Endothelial cell of umbilical vein (primary cell): ENCODE results near the gene SPEN. TPM values are rescaled to one million over a fixed set of nuclear protein-coding genes. Genes with fewer than 3 reads are reported as not detected.

Experiments used
- BruUV-seq: library from RNA; stranded (reverse); fragments of 400-500 nt; replicated peaks from 2 replicates; lab custom pipeline; 2021; lab: Mats Ljungman, UMichigan
- CTCF ChIA-PET: fragments of 300-600, 350-600 bp; sonication (Branson Sonifier 250); formaldehyde crosslinking; loops from one replicate; lab custom pipeline; 2021; ENCODE audit warnings: antibody characterized with exemption, inconsistent platforms; lab: Charles Lee
- POLR2A ChIA-PET: fragments of 300-600, 350-600 bp; sonication (Branson Sonifier 250); formaldehyde crosslinking; loops from one replicate; lab custom pipeline; 2021; ENCODE audit warnings: antibody characterized with exemption, inconsistent platforms; lab: Charles Lee
- DNase-seq: peaks from one replicate; pipeline ENCODE4 v3.0.0-alpha.2; 2011; ENCODE audit warnings: low read depth, low spot score
- FAIRE-seq: peaks from 2 replicates; lab custom pipeline; 2011; peaks lifted over from hg19 to GRCh38; lab: Jason Lieb, UNC
- H2AFZ ChIP-seq: 2 replicates; pipeline ENCODE4 v1.6.0; 2012; ENCODE audit warnings: low read depth, low read length, control low read depth, inconsistent platforms
- H3K27ac ChIP-seq: 2 replicates; pipeline ENCODE4 v1.5.1; 2011; ENCODE audit warnings: low read depth, mild to moderate bottlenecking, control low read depth, low read length, moderate library complexity; ENCODE audit not compliant: insufficient read depth
- H3K27me3 ChIP-seq, 2 experiments: 2 replicates each; pipeline versions ENCODE4 v1.6.0 to v1.6.1; 2011; ENCODE audit warnings: low read length in 2 of 2, mixed read lengths in 1 of 2; ENCODE audit not compliant: control insufficient read depth in 2 of 2, insufficient read depth in 2 of 2
- H3K36me3 ChIP-seq, 2 experiments: 2 replicates in 1 of 2; 3 replicates in 1 of 2; pipeline ENCODE4 v1.5.1; 2011; ENCODE audit warnings: low read length in 2 of 2, mild to moderate bottlenecking in 1 of 2, moderate library complexity in 1 of 2; ENCODE audit not compliant: control insufficient read depth in 2 of 2, insufficient read depth in 2 of 2; ENCODE audit errors: extremely low read depth in 1 of 2
- H3K4me1 ChIP-seq: 3 replicates; pipeline ENCODE4 v1.5.1; 2011; ENCODE audit warnings: mild to moderate bottlenecking, low read length; ENCODE audit not compliant: control insufficient read depth, insufficient read depth; ENCODE audit errors: extremely low read depth
- H3K4me2 ChIP-seq: 2 replicates; pipeline ENCODE4 v1.6.1; 2011; ENCODE audit warnings: low read length, control low read depth, mixed read lengths; ENCODE audit not compliant: insufficient read depth
- H3K4me3 ChIP-seq, 3 experiments: fragments of 200-600 bp in 1 of 3; sonication (generic), shearing (Covaris generic) in 1 of 3; replicated peaks in 1 of 3; 2 replicates each; pipeline ENCODE4 v1.5.1; 2011 to 2016; ENCODE audit warnings: control low read depth in 3 of 3, low read length in 3 of 3, mild to moderate bottlenecking in 2 of 3, inconsistent platforms in 1 of 3, low read depth in 1 of 3, moderate library complexity in 1 of 3; ENCODE audit not compliant: insufficient read depth in 1 of 3
- H3K79me2 ChIP-seq: 2 replicates; pipeline ENCODE4 v1.6.0; 2012; ENCODE audit warnings: low read length, inconsistent platforms; ENCODE audit not compliant: control insufficient read depth, insufficient read depth
- H3K9ac ChIP-seq: replicated peaks from 2 replicates; pipeline ENCODE3; 2011; ENCODE audit warnings: low read length, control low read depth; ENCODE audit not compliant: insufficient read depth; ENCODE audit errors: extremely low read depth
- H3K9me1 ChIP-seq: replicated peaks from 3 replicates; pipeline ENCODE4 v1.6.0; 2011; ENCODE audit warnings: mild to moderate bottlenecking, low read length; ENCODE audit not compliant: control insufficient read depth, insufficient read depth; ENCODE audit errors: extremely low read depth
- H3K9me3 ChIP-seq: replicated peaks from 2 replicates; pipeline ENCODE4 v1.5.1; 2012; ENCODE audit warnings: low read length, inconsistent platforms; ENCODE audit not compliant: control insufficient read depth, insufficient read depth
- H4K20me1 ChIP-seq: replicated peaks from 2 replicates; pipeline ENCODE3; 2011; ENCODE audit warnings: mild to moderate bottlenecking, low read length; ENCODE audit not compliant: control insufficient read depth, insufficient read depth; ENCODE audit errors: extremely low read depth
- EZH2 ChIP-seq: IDR thresholded peaks from 2 replicates; pipeline ENCODE4 v1.6.1; 2012; ENCODE audit warnings: borderline replicate concordance, low read depth, mild to moderate bottlenecking, moderate library complexity, low read length, inconsistent platforms; ENCODE audit not compliant: severe bottlenecking
- JUN ChIP-seq: IDR thresholded peaks from 2 replicates; pipeline ENCODE4 v1.6.1; 2011; ENCODE audit warnings: borderline replicate concordance, low read depth; ENCODE audit not compliant: insufficient read length, insufficient read depth
- MYC ChIP-seq: IDR thresholded peaks from one replicate; pipeline ENCODE4 v1.6.1; 2011; ENCODE audit warnings: mild to moderate bottlenecking, low read depth, low read length
- POLR2A ChIP-seq: IDR thresholded peaks from 2 replicates; pipeline ENCODE4 v1.6.1; 2012; ENCODE audit warnings: low read depth, mild to moderate bottlenecking, control low read depth, low read length
- POLR2AphosphoS5 ChIP-seq: IDR thresholded peaks from 2 replicates; pipeline ENCODE4 v1.6.1; 2012; ENCODE audit warnings: low read depth, mild to moderate bottlenecking, control low read depth, low read length, moderate library complexity; ENCODE audit not compliant: insufficient read depth
- dilution Hi-C: fragments of 300-500 bp; cut with MboI; formaldehyde crosslinking; loops from one replicate; pipeline ENCODE4 v1.15.0; 2019; ENCODE audit warnings: low sequenced_read_pairs; ENCODE audit not compliant: extremely low pct_ligation_motif_present
- intact Hi-C: fragments of 100-400 bp; cut with micrococcal nuclease; formaldehyde crosslinking; loops from one replicate; pipeline ENCODE4 v1.10.0; 2022
- polyA plus RNA-seq, 4 experiments: library from polyadenylated mRNA; depleted of rRNA in 3 of 4; stranded (reverse) in 3 of 4; unstranded in 1 of 4; fragments of >200 nt; gene quantifications; 2 replicates each; pipeline versions ENCODE4 v1.2.1 to v1.2.3, GENCODE V29; 2011 to 2012; ENCODE audit warnings: missing spikeins in 1 of 4
- total RNA-seq: library from RNA; stranded (reverse); gene quantifications from 2 replicates; pipeline ENCODE4 v1.2.3, GENCODE V29; 2021
- TF ChIP-seq, protein P1 (sequence below), 2 donors: IDR thresholded peaks; 1 replicate in 1 of 2; 2 replicates in 1 of 2; pipeline ENCODE4 v1.5.1; 2011; ENCODE audit warnings: low read length in 2 of 2, mild to moderate bottlenecking in 2 of 2, moderate library complexity in 2 of 2, control low read depth in 1 of 2, inconsistent platforms in 1 of 2, low read depth in 1 of 2; ENCODE audit not compliant: insufficient read depth in 1 of 2; ENCODE audit errors: extremely low read depth in 1 of 2

The SPEN gene
- total and polyA plus RNA-seq, 2 donors (not counting 3 experiments of a cell fraction or from before 2014, with no cell fraction given): 9.3 to 44.4 TPM

DNA sequence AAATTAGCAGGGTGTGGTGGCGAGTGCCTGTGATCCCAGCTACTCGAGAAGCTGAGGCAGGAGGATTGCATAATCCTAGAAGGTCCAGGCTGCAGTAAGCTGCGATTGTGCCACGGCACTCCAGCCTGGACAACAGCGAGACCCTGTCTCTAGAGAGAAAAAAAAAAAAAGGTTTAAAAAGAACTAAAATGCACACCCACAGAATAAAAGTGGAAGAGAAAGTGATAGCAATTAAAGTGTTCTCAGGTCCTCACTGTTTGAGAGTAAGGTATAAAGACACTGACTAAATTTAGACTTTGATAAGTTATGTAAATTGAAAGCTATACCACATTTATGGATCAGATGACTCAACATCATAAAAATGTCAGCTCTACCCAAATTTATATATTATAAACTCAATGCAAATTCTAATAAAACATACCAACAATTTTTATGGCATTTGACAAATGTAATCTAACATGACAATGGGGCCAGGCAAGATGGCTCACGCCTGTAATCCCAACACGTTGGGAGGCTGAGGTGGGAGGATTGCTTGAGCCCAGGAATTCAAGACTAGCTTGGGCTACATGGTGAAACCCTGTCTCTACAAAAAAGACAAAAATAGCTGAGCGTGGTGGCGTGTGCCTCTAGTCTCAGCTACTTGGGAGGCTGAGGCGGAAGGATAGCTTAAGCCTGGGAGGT is 116.6 kb downstream of the SPEN start:
- H3K4me1 ChIP-seq: peaks cover 16% of the 10 kb centered on the region
- POLR2A ChIA-PET: no interaction called here
- no peak for TF ChIP-seq POLR2A
- H3K9me1 ChIP-seq: no peaks in the 10 kb centered on the region
- H4K20me1 ChIP-seq: no peaks in the 10 kb centered on the region
- H3K79me2 ChIP-seq: peaks cover 50% of the 10 kb centered on the region
- H3K9ac ChIP-seq: no peak overlapping the region
- intact Hi-C loops (no loop called here), dilution Hi-C loops (no loop called here)
- FAIRE-seq: no peak
- no peaks in the 10 kb centered on the region for H3K27me3 ChIP-seq
- H3K4me2 ChIP-seq: no peak overlapping the region
- H3K36me3 ChIP-seq: peaks cover 2 to 5% of the 10 kb centered on the region in 2 experiments
- no TSS peak for BruUV-seq
- no peak overlapping the region for H3K27ac ChIP-seq
- no peak overlapping the region for H3K4me3 ChIP-seq
- no peak for DNase-seq
- CTCF ChIA-PET: no interaction called here
- H2AFZ ChIP-seq: no peak overlapping the region
- no peaks in the 10 kb centered on the region for H3K9me3 ChIP-seq

GRCh38 chr1:15965228-15965767 is 117.8 kb downstream of the SPEN start:
- FAIRE-seq (peak; percentile 69), DNase-seq (peak; percentile 51)
- Histone ChIP-seq H3K4me2 (no peak overlapping the region), H3K79me2 (peaks cover 55% of the 10 kb centered on the region), H3K36me3 (peaks cover 2 to 5% of the 10 kb centered on the region in 2 experiments), H3K9me1 (no peaks in the 10 kb centered on the region), H2AFZ (no peak overlapping the region), H4K20me1 (no peaks in the 10 kb centered on the region), H3K4me1 (peaks cover 13% of the 10 kb centered on the region), H3K27me3 (no peaks in the 10 kb centered on the region), H3K9me3 (no peaks in the 10 kb centered on the region), H3K27ac (no peak overlapping the region), H3K4me3 (no peak overlapping the region), H3K9ac (no peak overlapping the region)
- no TSS peak for BruUV-seq
- POLR2A ChIA-PET: no interaction called here
- no peak for TF ChIP-seq JUN
- TF ChIP-seq EZH2: no peak
- TF ChIP-seq, protein P1, sequence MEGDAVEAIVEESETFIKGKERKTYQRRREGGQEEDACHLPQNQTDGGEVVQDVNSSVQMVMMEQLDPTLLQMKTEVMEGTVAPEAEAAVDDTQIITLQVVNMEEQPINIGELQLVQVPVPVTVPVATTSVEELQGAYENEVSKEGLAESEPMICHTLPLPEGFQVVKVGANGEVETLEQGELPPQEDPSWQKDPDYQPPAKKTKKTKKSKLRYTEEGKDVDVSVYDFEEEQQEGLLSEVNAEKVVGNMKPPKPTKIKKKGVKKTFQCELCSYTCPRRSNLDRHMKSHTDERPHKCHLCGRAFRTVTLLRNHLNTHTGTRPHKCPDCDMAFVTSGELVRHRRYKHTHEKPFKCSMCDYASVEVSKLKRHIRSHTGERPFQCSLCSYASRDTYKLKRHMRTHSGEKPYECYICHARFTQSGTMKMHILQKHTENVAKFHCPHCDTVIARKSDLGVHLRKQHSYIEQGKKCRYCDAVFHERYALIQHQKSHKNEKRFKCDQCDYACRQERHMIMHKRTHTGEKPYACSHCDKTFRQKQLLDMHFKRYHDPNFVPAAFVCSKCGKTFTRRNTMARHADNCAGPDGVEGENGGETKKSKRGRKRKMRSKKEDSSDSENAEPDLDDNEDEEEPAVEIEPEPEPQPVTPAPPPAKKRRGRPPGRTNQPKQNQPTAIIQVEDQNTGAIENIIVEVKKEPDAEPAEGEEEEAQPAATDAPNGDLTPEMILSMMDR (IDR thresholded peaks at IDR 0.05; ENCODE audit: extremely low read depth in 1 of 2, insufficient read depth in 1 of 2, low read depth in 1 of 2, low read length in 2 of 2): no peak
- no peak for TF ChIP-seq MYC
- TF ChIP-seq POLR2AphosphoS5: no peak
- dilution Hi-C loops: no loop called here
- intact Hi-C loops: no loop called here
- CTCF ChIA-PET: no interaction called here
